Stomach (tissue), 4 donors: ENCODE measurements around the gene DAPK2.

Source experiments
- CTCF ChIP-seq, 7 experiments: fragments of 450-650 bp in 4 of 7; fragments of 200-600 bp in 3 of 7; sonication (generic) in 3 of 7; IDR thresholded peaks; one replicate each; pipeline ENCODE4 v1.5.1; 2016 to 2019; ENCODE audit warnings: antibody characterized with exemption in 7 of 7, control low read depth in 2 of 7, mild to moderate bottlenecking in 1 of 7
- EP300 ChIP-seq: sonication (generic); formaldehyde crosslinking; IDR thresholded peaks from one replicate; pipeline ENCODE4 v1.6.1; 2017; ENCODE audit warnings: antibody characterized with exemption
- POLR2A ChIP-seq, 4 donors: fragments of 450-650 bp; IDR thresholded peaks; one replicate each; pipeline ENCODE4 v1.6.1; 2016; ENCODE audit warnings: antibody characterized with exemption in 4 of 4, control low read depth in 2 of 4, mild to moderate bottlenecking in 1 of 4, moderate library complexity in 1 of 4
- POLR2AphosphoS5 ChIP-seq, 3 donors: sonication (generic); formaldehyde crosslinking; IDR thresholded peaks; one replicate each; pipeline ENCODE4 v1.6.1; 2016; ENCODE audit warnings: antibody characterized with exemption in 3 of 3

- TF ChIP-seq CTCF (IDR thresholded peaks at IDR 0.05) (no peak), POLR2A (IDR thresholded peaks at IDR 0.05) (no peak), POLR2AphosphoS5 (IDR thresholded peaks at IDR 0.05) (no peak), EP300 (no peak)
These were observed 165.5 kb downstream of the DAPK2 start for GRCh38 chr15:63880744-63881143.
